GM23338 (cell line): ENCODE results near the gene OCIAD1.
"Not testable (repeated sequence)": the region's sequence is repeated elsewhere in the genome, so short reads cannot be mapped to it uniquely, and the experiment has no call there.

Source experiments
- CREB1 ChIP-seq: fragments of 250-450 bp; sonication (Bioruptor Pico); IDR thresholded peaks from 2 replicates; pipeline ENCODE4 v1.5.0; 2020; ENCODE audit warnings: low read depth, mild to moderate bottlenecking, moderate library complexity
- ETS1 ChIP-seq: IDR thresholded peaks from 2 replicates; pipeline ENCODE4 v1.6.1; 2016; ENCODE audit warnings: antibody characterized with exemption
- EZH2 ChIP-seq: fragments of 200-600 bp; sonication (generic); IDR thresholded peaks from one replicate; pipeline ENCODE4 v1.8.0; 2017; ENCODE audit warnings: antibody characterized with exemption, mild to moderate bottlenecking, low read depth; ENCODE audit not compliant: unreplicated experiment
- EZH2phosphoT487 ChIP-seq: fragments of 200-600 bp; sonication (generic); IDR thresholded peaks from one replicate; pipeline ENCODE4 v1.8.1; 2018; ENCODE audit warnings: antibody characterized with exemption; ENCODE audit not compliant: unreplicated experiment
- POLR2AphosphoS5 ChIP-seq: IDR thresholded peaks from 2 replicates; pipeline ENCODE4 v1.6.1; 2016; ENCODE audit warnings: antibody characterized with exemption, low read depth
- REST ChIP-seq: IDR thresholded peaks from one replicate; pipeline ENCODE4 v1.6.1; 2018; ENCODE audit warnings: antibody characterized with exemption; ENCODE audit not compliant: unreplicated experiment
- STAT1 ChIP-seq: IDR thresholded peaks from one replicate; pipeline ENCODE4 v1.6.1; 2016; ENCODE audit warnings: antibody characterized with exemption; ENCODE audit not compliant: unreplicated experiment
- ZNF114 ChIP-seq: fragments of 250-450 bp; sonication (Bioruptor Pico); IDR thresholded peaks from 2 replicates; pipeline ENCODE4 v1.5.0; 2020; ENCODE audit warnings: mild to moderate bottlenecking, moderate library complexity
- ZNF331 ChIP-seq: fragments of 250-450 bp; sonication (Bioruptor Pico); IDR thresholded peaks from 2 replicates; pipeline ENCODE4 v1.5.0; 2020; ENCODE audit warnings: low read depth, mild to moderate bottlenecking, moderate library complexity
- TF ChIP-seq, protein P1 (sequence below), 2 experiments: fragments of 200-600 bp in 1 of 2; sonication (generic) in 1 of 2; conservative IDR thresholded peaks; 2 replicates each; pipeline versions ENCODE4 v1.5.1 to v1.6.1; 2016 to 2017; ENCODE audit warnings: antibody characterized with exemption in 2 of 2, low read depth in 2 of 2, mild to moderate bottlenecking in 2 of 2, moderate library complexity in 1 of 2

- TF ChIP-seq, protein P1, sequence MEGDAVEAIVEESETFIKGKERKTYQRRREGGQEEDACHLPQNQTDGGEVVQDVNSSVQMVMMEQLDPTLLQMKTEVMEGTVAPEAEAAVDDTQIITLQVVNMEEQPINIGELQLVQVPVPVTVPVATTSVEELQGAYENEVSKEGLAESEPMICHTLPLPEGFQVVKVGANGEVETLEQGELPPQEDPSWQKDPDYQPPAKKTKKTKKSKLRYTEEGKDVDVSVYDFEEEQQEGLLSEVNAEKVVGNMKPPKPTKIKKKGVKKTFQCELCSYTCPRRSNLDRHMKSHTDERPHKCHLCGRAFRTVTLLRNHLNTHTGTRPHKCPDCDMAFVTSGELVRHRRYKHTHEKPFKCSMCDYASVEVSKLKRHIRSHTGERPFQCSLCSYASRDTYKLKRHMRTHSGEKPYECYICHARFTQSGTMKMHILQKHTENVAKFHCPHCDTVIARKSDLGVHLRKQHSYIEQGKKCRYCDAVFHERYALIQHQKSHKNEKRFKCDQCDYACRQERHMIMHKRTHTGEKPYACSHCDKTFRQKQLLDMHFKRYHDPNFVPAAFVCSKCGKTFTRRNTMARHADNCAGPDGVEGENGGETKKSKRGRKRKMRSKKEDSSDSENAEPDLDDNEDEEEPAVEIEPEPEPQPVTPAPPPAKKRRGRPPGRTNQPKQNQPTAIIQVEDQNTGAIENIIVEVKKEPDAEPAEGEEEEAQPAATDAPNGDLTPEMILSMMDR (conservative IDR thresholded peaks at IDR 0.05; ENCODE audit: low read depth in 2 of 2) = not testable (repeated sequence)
- not testable (repeated sequence) for TF ChIP-seq POLR2AphosphoS5; ETS1; STAT1; EZH2phosphoT487; REST; CREB1; EZH2; ZNF114; ZNF331 (CRISPR knock-in tag)
These were observed 17.9 kb downstream of the OCIAD1 start for GRCh38 chr4:48848799-48849198.
